HepG2 (cell line): ENCODE results near the gene SEC61A2. TPM values are rescaled to one million over a fixed set of nuclear protein-coding genes. Genes with fewer than 3 reads are reported as not detected.

Experiments used
- CSRNP1 ChIP-seq: sonication (generic); formaldehyde crosslinking; IDR thresholded peaks from 2 replicates; pipeline ENCODE4 v1.8.1; 2023; ENCODE audit warnings: mild to moderate bottlenecking, missing genetic modification reagents
- KMT2B ChIP-seq: IDR thresholded peaks from 2 replicates; pipeline ENCODE4 v1.6.1; 2016; ENCODE audit warnings: missing genetic modification reagents, missing compliant biosample characterization
- MAF1 ChIP-seq: sonication (generic); formaldehyde crosslinking; IDR thresholded peaks from 2 replicates; pipeline ENCODE4 v1.5.0; 2020; ENCODE audit warnings: missing genetic modification reagents, borderline replicate concordance
- MTA1 ChIP-seq: sonication (generic); formaldehyde crosslinking; IDR thresholded peaks from 2 replicates; pipeline ENCODE4 v1.4.0; 2020; ENCODE audit warnings: missing genetic modification reagents, mild to moderate bottlenecking, borderline replicate concordance
- ZEB1 ChIP-seq: IDR thresholded peaks from 2 replicates; pipeline ENCODE4 v1.6.1; 2012; ENCODE audit warnings: mild to moderate bottlenecking, low read depth, inconsistent platforms; ENCODE audit not compliant: insufficient replicate concordance
- ZFP1 ChIP-seq: IDR thresholded peaks from 2 replicates; pipeline ENCODE4 v1.6.1; 2016
- ZFY ChIP-seq: sonication (generic); formaldehyde crosslinking; IDR thresholded peaks from 2 replicates; pipeline ENCODE4 v1.4.0; 2020; ENCODE audit warnings: missing genetic modification reagents
- ZHX2 ChIP-seq, 2 experiments: sonication (generic) in 1 of 2; formaldehyde crosslinking in 1 of 2; IDR thresholded peaks; 2 replicates each; pipeline versions ENCODE4 v1.6.1 to v1.9.0; 2014 to 2022; ENCODE audit warnings: antibody characterized with exemption in 1 of 2, borderline replicate concordance in 1 of 2, inconsistent platforms in 1 of 2, low read depth in 1 of 2, missing genetic modification reagents in 1 of 2
- ZNF329 ChIP-seq: sonication (generic); formaldehyde crosslinking; IDR thresholded peaks from 2 replicates; pipeline ENCODE4 v1.9.0; 2021; ENCODE audit warnings: low read depth, mild to moderate bottlenecking, missing genetic modification reagents
- ZNF34 ChIP-seq: sonication (generic); formaldehyde crosslinking; IDR thresholded peaks from 2 replicates; pipeline ENCODE4 v1.4.0; 2020; ENCODE audit warnings: mild to moderate bottlenecking, missing genetic modification reagents, borderline replicate concordance
- ZNF790 ChIP-seq: sonication (generic); formaldehyde crosslinking; IDR thresholded peaks from 2 replicates; pipeline ENCODE4 v1.8.0; 2022; ENCODE audit warnings: missing genetic modification reagents, mild to moderate bottlenecking, borderline replicate concordance
- ZXDC ChIP-seq: sonication (generic); formaldehyde crosslinking; IDR thresholded peaks from 2 replicates; pipeline ENCODE4 v1.5.0; 2020; ENCODE audit warnings: mild to moderate bottlenecking, missing genetic modification reagents
- polyA plus RNA-seq, 8 experiments: library from polyadenylated mRNA; depleted of rRNA in 3 of 8; stranded (reverse) in 7 of 8; unstranded in 1 of 8; fragments of >200 nt; fragmentation: Illumina TruSeq in 4 of 8; extraction: Trizol in 4 of 8; gene quantifications; 2 replicates each; pipeline versions ENCODE4 v1.2.1 to v1.2.3, GENCODE V29; 2011 to 2016; ENCODE audit warnings: low read depth in 4 of 8, missing spikeins in 1 of 8, mixed read lengths in 1 of 8; ENCODE audit not compliant: insufficient read depth in 1 of 8
- total RNA-seq, 5 experiments: library from RNA; depleted of rRNA; stranded (reverse); fragments of >200 nt; fragmentation: Illumina TruSeq; extraction: Trizol; gene quantifications; 2 replicates each; pipeline ENCODE4 v1.2.3, GENCODE V29; 2016; ENCODE audit warnings: low read depth in 1 of 5
- TF ChIP-seq, protein P1 (sequence below): IDR thresholded peaks from 2 replicates; pipeline ENCODE4 v1.6.1; 2016; ENCODE audit warnings: missing compliant biosample characterization, missing genetic modification reagents, borderline replicate concordance

SEC61A2 gene
- total and polyA plus RNA-seq, 2 of the 13 experiments (the other 11 are each of a cell fraction or from before 2014, with no cell fraction given): 5.5 to 7.4 TPM

GRCh38 chr10:12195603-12196506, 66.4 kb downstream of the SEC61A2 start, which contains the start of the genes CDC123 and NUDT5 (continued):
- TF ChIP-seq ZXDC (CRISPR knock-in tag): peak; percentile 43; the same call in 1 of the 2 replicates
- peak; percentile 34; the same call in 1 of the 2 replicates for TF ChIP-seq MTA1
- TF ChIP-seq, protein P1, sequence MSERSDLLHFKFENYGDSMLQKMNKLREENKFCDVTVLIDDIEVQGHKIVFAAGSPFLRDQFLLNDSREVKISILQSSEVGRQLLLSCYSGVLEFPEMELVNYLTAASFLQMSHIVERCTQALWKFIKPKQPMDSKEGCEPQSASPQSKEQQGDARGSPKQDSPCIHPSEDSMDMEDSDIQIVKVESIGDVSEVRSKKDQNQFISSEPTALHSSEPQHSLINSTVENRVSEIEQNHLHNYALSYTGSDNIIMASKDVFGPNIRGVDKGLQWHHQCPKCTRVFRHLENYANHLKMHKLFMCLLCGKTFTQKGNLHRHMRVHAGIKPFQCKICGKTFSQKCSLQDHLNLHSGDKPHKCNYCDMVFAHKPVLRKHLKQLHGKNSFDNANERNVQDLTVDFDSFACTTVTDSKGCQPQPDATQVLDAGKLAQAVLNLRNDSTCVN (CRISPR knock-in tag): 0 out of 2 replicates have a peak, but pooled peaks have one; percentile 23
- peak; percentile 16; the same call in 1 of the 2 replicates for TF ChIP-seq CSRNP1 (CRISPR knock-in tag)
- no peak for TF ChIP-seq MAF1
- 0 out of 2 replicates have a peak, but pooled peaks have one; percentile 42 for TF ChIP-seq ZNF34 (CRISPR knock-in tag)
- TF ChIP-seq KMT2B (CRISPR knock-in tag): peak; percentile 94
- no peak for TF ChIP-seq ZFP1 (CRISPR knock-in tag)
- peak; percentile 60; the same call in 1 of the 2 replicates for TF ChIP-seq ZHX2 (IDR thresholded peaks at IDR 0.05; ENCODE audit: low read depth)
- no peak for TF ChIP-seq ZHX2 (CRISPR knock-in tag; IDR thresholded peaks at IDR 0.05; ENCODE audit: borderline replicate concordance)
- no peak for TF ChIP-seq ZNF790
- TF ChIP-seq ZFY (CRISPR knock-in tag): peak; percentile 84
- TF ChIP-seq ZEB1: peak; percentile 57
- TF ChIP-seq ZNF329 (CRISPR knock-in tag): no peak; the same call in 1 of the 2 replicates
